ENCODE results near the gene GCM1.

- TF ChIP-seq POLR2A (IDR thresholded peaks at IDR 0.05) (no peak), CTCF (IDR thresholded peaks at IDR 0.05) (no peak)
Observed at GRCh38 chr6:53086302-53086701, 62.3 kb downstream of the GCM1 start.
